Peyer's patch (tissue), 4 donors: Measurements from ENCODE around the gene RAMP2. TPM values are rescaled to one million over a fixed set of nuclear protein-coding genes. Genes with fewer than 3 reads are reported as not detected.
A peak's percentile ranks its signal among the peaks of the same experiment; 100 is the strongest.

Experiments
- DNase-seq, 3 donors: peaks; one replicate each; pipeline ENCODE4 v3.0.0-alpha.2; 2017 to 2019
- H3K27ac ChIP-seq, 4 donors: fragments of 200-600 bp; sonication (generic); one replicate each; pipeline ENCODE4 v1.5.1; 2016 to 2019
- H3K27me3 ChIP-seq, 2 donors: fragments of 200-600 bp; sonication (generic); one replicate each; pipeline ENCODE4 v1.5.1; 2019
- H3K36me3 ChIP-seq, 3 donors: fragments of 200-600 bp; sonication (generic); one replicate each; pipeline ENCODE4 v1.5.1; 2016 to 2019
- H3K4me1 ChIP-seq, 4 donors: fragments of 200-600 bp; sonication (generic); one replicate each; pipeline ENCODE4 v1.5.1; 2016 to 2019
- H3K4me3 ChIP-seq, 4 donors: fragments of 200-600 bp; sonication (generic); 1 replicate in 3 of 4; 2 replicates in 1 of 4; pipeline ENCODE4 v1.5.1; 2016 to 2019; ENCODE audit warnings: mild to moderate bottlenecking in 1 of 4
- H3K9me3 ChIP-seq, 4 donors: fragments of 200-600 bp; sonication (generic); one replicate each; pipeline ENCODE4 v1.5.1; 2016 to 2019; ENCODE audit warnings: mild to moderate bottlenecking in 1 of 4
- POLR2A ChIP-seq, 2 donors: fragments of 450-650 bp; IDR thresholded peaks; one replicate each; pipeline ENCODE4 v1.5.1; 2017; ENCODE audit warnings: antibody characterized with exemption in 2 of 2, mild to moderate bottlenecking in 2 of 2, moderate library complexity in 2 of 2
- small RNA-seq, 2 donors: library from RNA; depleted of rRNA; stranded (forward); fragments of <200 nt; gene quantifications; one replicate each; pipeline ENCODE3, GENCODE V24; 2016
- total RNA-seq, 4 donors: library from RNA; depleted of rRNA; stranded (reverse); fragments of >200 nt; gene quantifications; one replicate each; pipeline ENCODE4 v1.1.0, GENCODE V29; 2016
- TF ChIP-seq, protein P1 (sequence below), 6 experiments: fragments of 450-650 bp in 4 of 6; fragments of 200-600 bp in 2 of 6; sonication (generic) in 1 of 6; IDR thresholded peaks; one replicate each; pipeline ENCODE4 v1.5.1; 2017 to 2019; ENCODE audit warnings: antibody characterized with exemption in 6 of 6, mild to moderate bottlenecking in 3 of 6, moderate library complexity in 1 of 6

Gene RAMP2
- total RNA-seq, 4 donors from 2014 or later, result 2.3 to 9.9 (median 4.3) TPM

DNA sequence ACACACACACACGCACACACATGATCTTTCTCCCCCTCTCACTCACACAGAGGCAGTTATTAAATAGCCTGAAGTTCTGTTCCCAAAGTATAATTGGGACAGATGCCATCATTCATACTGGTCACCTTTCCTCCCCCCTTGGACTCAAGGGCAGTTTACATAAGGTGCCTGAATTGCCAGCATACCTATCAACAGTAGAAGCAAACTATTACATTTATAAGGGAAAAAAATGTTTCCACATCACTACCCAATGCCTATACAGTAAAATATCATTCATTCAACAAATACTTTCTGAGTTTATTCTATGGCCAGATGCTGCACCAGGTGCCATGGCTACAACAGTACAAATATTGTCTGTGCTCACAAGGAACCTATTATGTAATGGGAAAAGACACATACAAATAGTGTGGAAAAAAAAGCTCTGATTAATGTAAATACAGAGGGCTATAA is 43.9 kb downstream of the RAMP2 start:
- Histone ChIP-seq H3K4me1 (peaks cover 0 to 23% (median 0%) of the 10 kb centered on the region in 4 donors), H3K36me3 (peaks cover 0 to 8% (median 0%) of the 10 kb centered on the region in 3 donors), H3K27ac (peak overlapping the region in 2 of 4 donors; percentile 15 to 72), H3K4me3 (no peak overlapping the region), H3K27me3 (no peaks in the 10 kb centered on the region), H3K9me3 (no peaks in the 10 kb centered on the region)
- TF ChIP-seq, protein P1, sequence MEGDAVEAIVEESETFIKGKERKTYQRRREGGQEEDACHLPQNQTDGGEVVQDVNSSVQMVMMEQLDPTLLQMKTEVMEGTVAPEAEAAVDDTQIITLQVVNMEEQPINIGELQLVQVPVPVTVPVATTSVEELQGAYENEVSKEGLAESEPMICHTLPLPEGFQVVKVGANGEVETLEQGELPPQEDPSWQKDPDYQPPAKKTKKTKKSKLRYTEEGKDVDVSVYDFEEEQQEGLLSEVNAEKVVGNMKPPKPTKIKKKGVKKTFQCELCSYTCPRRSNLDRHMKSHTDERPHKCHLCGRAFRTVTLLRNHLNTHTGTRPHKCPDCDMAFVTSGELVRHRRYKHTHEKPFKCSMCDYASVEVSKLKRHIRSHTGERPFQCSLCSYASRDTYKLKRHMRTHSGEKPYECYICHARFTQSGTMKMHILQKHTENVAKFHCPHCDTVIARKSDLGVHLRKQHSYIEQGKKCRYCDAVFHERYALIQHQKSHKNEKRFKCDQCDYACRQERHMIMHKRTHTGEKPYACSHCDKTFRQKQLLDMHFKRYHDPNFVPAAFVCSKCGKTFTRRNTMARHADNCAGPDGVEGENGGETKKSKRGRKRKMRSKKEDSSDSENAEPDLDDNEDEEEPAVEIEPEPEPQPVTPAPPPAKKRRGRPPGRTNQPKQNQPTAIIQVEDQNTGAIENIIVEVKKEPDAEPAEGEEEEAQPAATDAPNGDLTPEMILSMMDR (IDR thresholded peaks at IDR 0.05), result no peak
- DNase-seq, result peak in 1 of 3 donors; percentile 47

DNA sequence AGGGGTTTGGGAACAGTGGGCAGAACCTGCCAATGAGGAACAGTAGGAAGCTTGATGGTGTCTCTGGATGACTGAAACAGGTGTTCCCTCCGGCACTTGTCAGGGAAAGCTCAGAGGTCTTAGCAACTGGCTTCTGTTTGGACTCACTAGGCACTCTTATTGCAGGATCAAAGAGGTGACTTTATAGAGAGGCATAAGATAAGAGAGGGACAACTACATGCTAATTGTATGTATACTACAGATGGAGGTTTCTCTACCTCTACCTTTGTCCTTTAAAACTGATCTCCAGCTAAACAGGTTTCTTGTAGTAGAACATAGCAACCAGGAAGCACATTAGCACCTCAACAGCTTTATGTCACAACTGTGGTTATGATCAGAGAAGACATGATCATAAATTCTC is 45.2 kb downstream of the RAMP2 start:
- no peaks in the 10 kb centered on the region for H3K9me3 ChIP-seq
- H3K27ac ChIP-seq, result peak overlapping the region in 2 of 4 donors; percentile 15 to 72
- no peak for TF ChIP-seq POLR2A (IDR thresholded peaks at IDR 0.05)
- TF ChIP-seq, protein P1 (IDR thresholded peaks at IDR 0.05), result no peak
- H3K27me3 ChIP-seq, result no peaks in the 10 kb centered on the region
- DNase-seq, result peak in 1 of 3 donors; percentile 50
- no peak overlapping the region for H3K4me3 ChIP-seq
- H3K36me3 ChIP-seq, result peaks cover 0 to 21% (median 0%) of the 10 kb centered on the region in 3 donors
- peaks cover 0 to 23% (median 0%) of the 10 kb centered on the region in 4 donors for H3K4me1 ChIP-seq

DNA sequence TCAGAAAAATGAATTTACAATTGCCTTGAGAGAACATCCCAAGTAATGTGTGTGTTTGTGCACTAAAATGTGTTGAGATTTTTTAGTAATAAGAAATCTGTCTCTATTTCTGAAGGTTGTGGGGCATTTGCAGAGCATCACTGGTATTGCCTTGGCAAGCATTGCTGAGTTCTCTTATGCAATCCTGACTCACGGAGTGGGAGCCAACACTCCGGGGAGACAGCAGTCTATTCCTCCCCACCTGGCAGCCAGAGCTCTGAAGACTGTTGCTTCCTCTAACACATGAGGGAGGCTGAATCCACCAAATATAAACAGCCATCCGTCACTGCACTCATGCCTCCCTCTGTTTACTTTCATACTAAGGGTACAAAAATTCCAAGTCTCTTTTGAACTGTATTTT is 48.2 kb downstream of the RAMP2 start:
- H3K4me3 ChIP-seq, result no peak overlapping the region
- H3K9me3 ChIP-seq, result no peaks in the 10 kb centered on the region
- TF ChIP-seq, protein P1 (IDR thresholded peaks at IDR 0.05), result no peak
- no peak for TF ChIP-seq POLR2A (IDR thresholded peaks at IDR 0.05)
- H3K36me3 ChIP-seq, result peaks cover 0 to 48% (median 0%) of the 10 kb centered on the region in 3 donors
- no peaks in the 10 kb centered on the region for H3K27me3 ChIP-seq
- peak overlapping the region in 1 of 4 donors; percentile 25 for H3K27ac ChIP-seq
- H3K4me1 ChIP-seq, result peaks cover 0 to 18% (median 0%) of the 10 kb centered on the region in 4 donors
- no peak for DNase-seq

Small RNA genes lying within 50 kb of the gene (small RNA-seq; reads per million reads assigned to genes)
- gene HMGN2P15, result 0 reads per million in 2 donors

Other genes starting within 250 kb of the RAMP2 start
- gene NAGLU, start 225.0 kb upstream of the RAMP2 start, total RNA-seq, result 10 to 100 TPM; 12.4 to 79.2 (median 62.7) TPM
- gene HSD17B1, start 208.3 kb upstream of the RAMP2 start, total RNA-seq, result 1 to 10 TPM in 2 of 4 donors, under 1 TPM in 1, not detected in 1; 0.94 to 3.9 (median 1.7) TPM
- gene COASY, start 199.1 kb upstream of the RAMP2 start, total RNA-seq, result 10 to 100 TPM; 42.1 to 95.4 (median 80.2) TPM
- 100 to 1,000 TPM in 3 of 4 donors, 10 to 100 TPM in 1; 65.2 to 180 (median 133) TPM for gene MLX, start 194.1 kb upstream of the RAMP2 start, total RNA-seq
- gene PSMC3IP, start 183.5 kb upstream of the RAMP2 start, total RNA-seq, result 1 to 10 TPM in 2 of 4 donors, not detected in 2; 1.2 to 1.5 TPM
- 10 to 100 TPM; 31.4 to 66.6 (median 55.8) TPM for gene RETREG3, start 151.9 kb upstream of the RAMP2 start, total RNA-seq
- gene TUBG1, start 151.5 kb upstream of the RAMP2 start, total RNA-seq, result 10 to 100 TPM; 19.8 to 64.4 (median 37.9) TPM
- gene TUBG2, start 101.9 kb upstream of the RAMP2 start, total RNA-seq, result 10 to 100 TPM in 3 of 4 donors, 1 to 10 TPM in 1; 5.6 to 79.2 (median 16.6) TPM
- 10 to 100 TPM in 2 of 4 donors, 1 to 10 TPM in 2; 3.5 to 14.0 (median 10.8) TPM for gene PLEKHH3, start 84.2 kb upstream of the RAMP2 start, total RNA-seq
- 1 to 10 TPM in 1 of 4 donors, under 1 TPM in 1, not detected in 2; 0.40 to 2.8 TPM for gene CCR10, start 79.4 kb upstream of the RAMP2 start, total RNA-seq
- 1 to 10 TPM in 3 of 4 donors, under 1 TPM in 1; 0.35 to 5.0 (median 1.3) TPM for gene CNTNAP1, start 78.7 kb upstream of the RAMP2 start, total RNA-seq
- 100 to 1,000 TPM in 1 of 4 donors, 10 to 100 TPM in 3; 33.5 to 120 (median 64.4) TPM for gene EZH1, start 16.2 kb upstream of the RAMP2 start, total RNA-seq
- gene VPS25, start 12.2 kb downstream of the RAMP2 start, total RNA-seq, result 10 to 100 TPM; 34.7 to 82.1 (median 67.5) TPM
- 10 to 100 TPM in 3 of 4 donors, 1 to 10 TPM in 1; 7.2 to 56.0 (median 28.7) TPM for gene WNK4, start 19.4 kb downstream of the RAMP2 start, total RNA-seq
- gene COA3, start 37.5 kb downstream of the RAMP2 start, total RNA-seq, result 100 to 1,000 TPM in 3 of 4 donors, 10 to 100 TPM in 1; 68.5 to 156 (median 139) TPM
- not detected for gene CNTD1, start 37.6 kb downstream of the RAMP2 start, total RNA-seq
- 100 to 1,000 TPM in 3 of 4 donors, 10 to 100 TPM in 1; 81.6 to 171 (median 122) TPM for gene BECN1, start 63.1 kb downstream of the RAMP2 start, total RNA-seq
- 10 to 100 TPM; 45.6 to 75.9 (median 59.8) TPM for gene PSME3, start 72.2 kb downstream of the RAMP2 start, total RNA-seq
- 1 to 10 TPM in 2 of 4 donors, under 1 TPM in 1, not detected in 1; 0.70 to 2.3 (median 1.6) TPM for gene AOC2, start 83.4 kb downstream of the RAMP2 start, total RNA-seq
- gene AOC3, start 90.0 kb downstream of the RAMP2 start, total RNA-seq, result 10 to 100 TPM in 1 of 4 donors, 1 to 10 TPM in 3; 3.3 to 11.4 (median 7.0) TPM
- 10 to 100 TPM in 3 of 4 donors, 1 to 10 TPM in 1; 2.5 to 97.8 (median 66.0) TPM for gene G6PC1, start 139.6 kb downstream of the RAMP2 start, total RNA-seq
- gene AARSD1, start 203.2 kb downstream of the RAMP2 start, total RNA-seq, result 10 to 100 TPM; 12.6 to 33.5 (median 26.5) TPM
- 1 to 10 TPM in 3 of 4 donors, not detected in 1; 1.6 to 6.9 (median 5.5) TPM for gene PTGES3L, start 218.9 kb downstream of the RAMP2 start, total RNA-seq
- gene RUNDC1, start 219.3 kb downstream of the RAMP2 start, total RNA-seq, result 10 to 100 TPM; 17.2 to 37.3 (median 26.9) TPM
- 1,000 to 10,000 TPM in 1 of 4 donors, 100 to 1,000 TPM in 3; 331 to 1,066 (median 442) TPM for gene RPL27, start 237.2 kb downstream of the RAMP2 start, total RNA-seq
- gene IFI35, start 245.6 kb downstream of the RAMP2 start, total RNA-seq, result 10 to 100 TPM; 60.1 to 85.8 (median 73.4) TPM